GM18499 (cell line): Measurements from ENCODE around the gene KSR1.
A peak's percentile ranks its signal among the peaks of the same experiment; 100 is the strongest.

Experiments
- ATAC-seq: cut with Tn5 transposase; IDR thresholded peaks from one replicate; pipeline ENCODE4 v1.9.1; 2021; ENCODE audit warnings: moderate number of reproducible peaks; ENCODE audit not compliant: insufficient read depth, unreplicated experiment

The KSR1 gene

DNA sequence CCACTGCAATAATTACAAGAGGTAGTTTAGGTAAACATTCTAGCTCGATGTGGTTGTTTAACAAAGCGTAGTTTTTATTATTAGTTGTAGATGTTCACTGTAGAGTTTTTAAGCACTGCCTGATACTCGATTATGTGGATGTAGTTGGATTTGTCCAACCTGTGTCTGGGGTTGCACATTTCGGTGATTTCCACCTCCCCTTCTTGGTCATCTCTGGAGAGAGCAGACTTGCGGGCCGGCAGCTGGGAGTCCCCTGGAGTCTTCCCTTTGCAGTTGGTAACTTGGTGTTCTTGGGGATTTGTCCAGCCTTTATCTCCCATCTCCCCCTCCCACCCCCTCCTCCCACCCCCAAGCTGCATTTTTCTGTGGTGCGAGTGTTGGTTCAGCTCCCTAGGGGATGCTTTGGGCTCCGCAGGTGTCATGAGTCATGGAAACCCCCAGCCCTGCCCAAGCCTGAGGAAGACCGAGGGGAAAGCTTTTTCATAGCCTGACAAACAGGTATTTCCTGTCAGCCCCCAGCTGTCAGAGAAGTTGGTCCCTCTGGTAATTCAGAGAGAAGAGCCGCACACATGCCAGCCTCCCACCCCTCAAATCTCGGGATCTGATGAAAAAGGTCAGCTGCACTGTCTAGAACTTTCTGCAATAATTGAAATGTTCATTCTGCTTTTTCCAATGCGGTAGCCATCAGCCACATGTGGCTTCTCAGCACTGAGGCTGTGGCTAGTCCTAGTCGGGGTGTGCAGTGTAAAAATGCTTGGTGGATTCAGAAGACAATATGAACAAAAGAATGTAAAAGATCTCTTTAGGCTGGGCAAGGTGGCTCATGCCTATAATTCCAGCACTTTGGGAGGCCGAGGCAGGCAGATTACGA lies 50.3 kb downstream of the KSR1 start:
- no peak for ATAC-seq

DNA sequence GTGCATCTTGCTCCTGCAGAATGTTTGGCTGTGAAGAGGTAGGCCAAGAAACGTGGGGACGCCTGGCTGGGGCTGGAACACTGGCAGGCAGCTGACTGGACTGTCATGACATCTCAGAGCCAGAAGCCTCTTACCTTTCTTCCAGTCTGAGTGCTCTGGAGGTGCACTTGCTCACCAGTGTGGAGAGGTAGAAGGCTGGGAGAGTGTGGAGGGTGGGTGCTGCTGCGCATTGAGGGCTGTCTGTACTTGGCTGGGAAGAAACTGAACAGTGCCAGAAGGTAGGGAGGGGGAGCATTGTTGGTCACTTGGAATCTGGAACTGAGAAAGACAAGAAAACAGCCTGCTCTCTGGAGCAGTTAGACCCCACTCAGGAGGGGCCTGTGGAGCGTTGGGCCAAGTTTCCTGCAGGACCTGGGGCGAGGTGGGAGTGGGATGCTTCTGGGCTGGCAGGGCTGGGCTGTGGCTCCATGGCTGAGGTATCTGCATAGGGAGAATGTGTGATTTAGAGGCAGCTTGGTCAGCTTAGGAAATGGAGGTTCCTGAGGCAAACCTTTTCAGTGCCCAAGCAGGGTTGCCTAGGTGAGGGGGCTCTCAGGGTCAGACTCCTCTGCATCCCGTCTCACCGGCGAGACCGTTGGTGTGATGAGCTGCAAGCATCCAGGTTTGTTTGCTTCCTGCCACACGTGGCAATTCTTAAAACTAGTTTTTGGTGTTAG lies 55.1 kb downstream of the KSR1 start:
- no peak for ATAC-seq

DNA sequence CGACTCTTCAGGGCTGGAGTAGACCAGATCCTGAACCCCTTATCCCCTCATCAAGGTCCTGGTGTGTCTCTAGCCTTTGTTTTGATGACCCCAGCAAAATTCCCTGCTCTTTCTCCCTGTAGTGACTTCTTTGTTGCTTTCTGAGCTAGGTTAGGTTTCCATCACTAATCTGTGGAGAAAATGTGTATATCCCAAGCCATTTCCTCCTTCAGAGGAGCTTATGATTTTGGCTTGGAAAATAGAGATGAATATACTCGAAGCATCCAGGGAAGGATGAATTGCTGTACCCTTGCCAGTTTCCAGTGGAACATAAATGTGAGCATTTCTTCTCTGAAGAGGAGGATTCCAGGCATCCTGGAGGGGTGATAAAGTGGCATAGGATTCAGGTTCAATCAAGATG lies 55.8 kb downstream of the KSR1 start:
- no peak for ATAC-seq

DNA sequence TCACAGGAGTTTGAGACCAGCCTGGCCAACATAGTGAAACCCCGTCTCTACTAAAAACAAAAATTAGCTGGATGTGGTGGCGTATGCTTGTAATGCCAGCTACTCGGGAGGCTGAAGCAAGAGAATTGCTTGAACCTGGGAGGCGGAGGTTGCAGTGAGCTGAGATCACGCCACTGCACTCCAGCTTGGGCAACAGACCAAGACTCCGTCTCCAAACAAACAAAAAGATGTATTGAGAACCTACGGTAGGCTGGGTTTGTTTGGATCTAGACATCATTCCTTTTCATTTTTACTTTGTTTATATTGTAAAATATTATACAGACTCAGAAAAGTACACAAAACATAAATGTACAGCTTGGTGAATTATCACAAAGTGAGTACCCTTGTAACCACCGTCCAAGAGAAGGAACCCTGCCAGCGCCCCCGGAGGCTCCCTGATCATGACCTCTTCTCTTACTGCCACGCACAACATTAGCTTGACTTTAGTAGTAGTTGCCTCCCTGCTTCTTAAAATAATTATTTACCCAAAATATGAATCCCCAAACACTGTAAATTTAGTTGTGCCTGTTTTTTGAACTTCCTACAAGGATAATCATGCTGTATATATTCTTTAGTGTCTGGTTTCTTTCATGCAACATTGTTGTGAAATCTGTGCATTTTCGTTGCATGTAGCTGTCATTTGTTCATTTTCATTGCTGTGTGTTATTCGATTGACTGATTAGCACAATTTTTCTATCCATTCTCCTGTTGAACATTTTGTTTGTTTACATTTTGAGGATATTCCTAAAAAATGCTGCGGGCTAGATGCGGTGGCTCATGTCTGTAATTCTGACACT lies 56.5 kb downstream of the KSR1 start:
- no peak for ATAC-seq

DNA sequence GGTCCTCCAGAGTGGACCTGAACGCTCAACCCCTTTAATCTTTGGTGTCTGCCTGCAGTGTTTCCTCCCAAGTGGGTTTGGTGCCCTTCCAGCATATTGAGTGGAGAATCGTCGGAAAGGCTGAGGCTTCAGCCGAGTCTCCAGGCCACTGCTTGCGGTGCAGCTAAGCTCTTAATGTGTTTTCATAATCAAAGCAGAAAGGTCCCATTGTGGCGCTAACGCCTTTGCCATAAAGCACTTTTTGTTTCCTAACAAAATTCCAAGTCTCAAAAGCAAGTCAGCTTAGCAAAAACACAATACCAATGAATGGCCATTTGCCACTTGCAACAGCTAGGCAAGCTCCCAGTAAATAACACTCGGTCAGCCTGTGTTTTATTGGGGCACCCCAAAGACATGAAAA lies 57.6 kb downstream of the KSR1 start:
- ATAC-seq = no peak

DNA sequence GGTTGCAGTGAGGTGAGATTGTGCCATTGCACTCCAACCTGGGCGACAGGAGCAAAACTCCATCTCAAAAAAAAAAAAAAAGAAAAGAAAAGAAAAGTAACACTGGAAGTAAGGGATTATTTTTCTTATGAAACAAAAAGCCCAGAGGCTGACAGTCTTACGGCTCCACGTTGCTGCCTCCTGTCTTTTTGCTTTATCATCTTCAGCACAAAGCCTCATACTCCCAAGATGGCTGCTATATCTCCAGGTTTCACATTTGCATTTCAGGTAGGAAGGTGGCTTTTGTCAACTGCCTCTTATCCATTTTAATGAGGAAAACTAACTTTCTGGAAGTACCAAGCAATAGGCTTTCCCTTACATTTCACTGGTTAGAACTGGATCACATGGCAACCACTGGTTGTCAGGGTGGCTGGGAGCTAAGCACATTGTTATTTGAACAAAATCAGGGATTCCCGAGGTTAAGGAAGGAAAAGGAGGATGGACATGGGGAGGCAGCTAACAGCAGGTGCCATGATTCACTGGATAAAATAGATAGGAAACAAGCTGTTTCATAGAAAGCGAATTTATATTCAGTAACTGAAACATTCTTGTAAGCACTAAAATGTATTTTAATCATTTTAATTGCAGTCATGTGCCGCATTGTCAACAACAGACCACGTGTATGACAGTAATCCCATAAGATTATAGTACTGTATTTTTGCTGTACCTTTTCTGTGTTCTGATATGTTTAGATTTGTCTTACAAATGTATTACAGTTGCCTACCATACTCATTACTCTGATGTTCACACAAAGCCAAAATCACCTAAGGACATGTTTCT lies 58.6 kb downstream of the KSR1 start:
- no peak for ATAC-seq

DNA sequence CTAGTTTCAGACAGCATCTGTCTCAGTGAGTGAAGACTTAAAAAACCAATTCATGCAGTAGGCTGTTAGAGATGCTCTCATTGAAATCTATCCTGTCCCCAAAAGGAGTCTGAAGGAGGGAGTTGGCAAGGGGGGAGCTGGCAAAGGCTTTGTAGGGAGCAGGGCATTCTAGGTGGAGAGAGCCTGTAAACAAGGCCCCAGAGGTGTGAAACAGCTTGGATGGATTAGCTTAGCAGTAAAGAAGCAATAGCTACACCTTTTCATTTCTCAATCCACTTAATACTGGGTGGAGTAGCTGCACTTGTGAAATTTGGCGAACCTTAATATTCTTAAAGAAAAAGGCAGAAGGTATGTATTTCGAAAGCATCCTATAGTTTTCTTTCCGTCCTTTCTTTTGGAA lies 61.8 kb downstream of the KSR1 start:
- ATAC-seq = no peak

DNA sequence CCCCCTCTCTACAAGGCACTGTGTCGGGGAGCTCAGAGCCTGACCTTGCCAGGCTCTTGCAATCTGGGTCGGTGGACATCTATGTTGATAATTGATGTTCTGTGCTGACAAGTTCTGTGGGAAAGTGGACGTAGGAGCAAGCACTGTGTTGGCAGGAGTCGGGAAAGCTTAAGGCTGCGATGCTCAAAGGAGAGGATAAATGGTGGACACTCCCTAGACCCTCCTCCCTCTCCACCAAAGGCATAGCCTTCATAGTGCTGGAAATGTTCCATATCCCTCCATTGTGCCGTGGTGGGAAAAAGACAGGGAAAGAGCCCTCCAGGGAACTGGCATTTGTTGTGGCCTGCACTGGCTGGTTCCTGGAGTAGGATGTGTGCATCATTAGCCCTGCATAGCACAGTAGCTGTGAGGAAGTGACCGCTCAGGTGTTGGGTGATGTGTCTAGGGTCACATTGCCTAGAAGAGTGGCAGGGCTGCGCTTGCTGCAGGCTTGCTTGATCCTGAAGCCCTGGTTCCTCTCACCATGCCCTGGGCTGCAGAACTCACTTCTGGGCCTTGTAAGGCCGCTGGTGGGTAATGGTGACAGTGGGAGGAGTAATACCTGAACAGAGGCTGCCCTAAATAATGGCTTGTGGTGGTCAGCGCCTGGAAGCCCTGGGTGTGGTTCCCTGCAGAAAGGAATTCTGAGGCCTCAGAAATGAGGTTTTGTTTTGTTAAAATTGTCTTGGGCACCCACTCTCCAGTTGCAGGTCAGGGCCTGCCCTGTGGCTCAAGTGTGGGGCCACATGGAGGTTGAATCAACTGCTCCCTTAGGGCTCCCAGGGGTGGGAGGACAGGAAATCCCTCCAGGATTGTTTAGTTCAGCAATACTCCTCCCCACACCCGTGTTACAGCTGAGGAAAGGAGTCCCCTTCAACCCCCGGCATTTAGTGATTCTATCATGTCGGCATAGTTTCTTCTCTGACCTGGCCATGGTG lies 62.6 kb downstream of the KSR1 start:
- no peak for ATAC-seq

DNA sequence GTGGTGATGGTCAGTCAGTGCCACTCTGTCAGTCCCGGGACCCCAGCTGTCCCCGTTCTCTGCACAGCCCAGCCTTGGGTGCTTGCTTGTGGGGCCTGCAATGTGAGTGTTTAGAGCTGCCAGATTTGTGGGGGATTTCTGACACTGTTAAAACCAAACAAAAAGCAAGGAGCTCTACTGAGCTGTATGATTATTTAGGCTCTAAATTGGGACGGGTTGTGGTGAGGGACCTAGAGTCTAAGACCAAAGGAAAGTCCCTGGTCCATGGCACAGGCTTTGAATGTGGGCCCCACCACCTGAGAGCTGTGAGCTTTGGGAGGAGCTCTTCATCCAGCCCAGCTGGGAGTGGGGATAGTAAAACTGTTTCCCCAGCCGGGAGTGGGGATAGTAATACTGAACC lies 63.3 kb downstream of the KSR1 start:
- ATAC-seq = no peak

DNA sequence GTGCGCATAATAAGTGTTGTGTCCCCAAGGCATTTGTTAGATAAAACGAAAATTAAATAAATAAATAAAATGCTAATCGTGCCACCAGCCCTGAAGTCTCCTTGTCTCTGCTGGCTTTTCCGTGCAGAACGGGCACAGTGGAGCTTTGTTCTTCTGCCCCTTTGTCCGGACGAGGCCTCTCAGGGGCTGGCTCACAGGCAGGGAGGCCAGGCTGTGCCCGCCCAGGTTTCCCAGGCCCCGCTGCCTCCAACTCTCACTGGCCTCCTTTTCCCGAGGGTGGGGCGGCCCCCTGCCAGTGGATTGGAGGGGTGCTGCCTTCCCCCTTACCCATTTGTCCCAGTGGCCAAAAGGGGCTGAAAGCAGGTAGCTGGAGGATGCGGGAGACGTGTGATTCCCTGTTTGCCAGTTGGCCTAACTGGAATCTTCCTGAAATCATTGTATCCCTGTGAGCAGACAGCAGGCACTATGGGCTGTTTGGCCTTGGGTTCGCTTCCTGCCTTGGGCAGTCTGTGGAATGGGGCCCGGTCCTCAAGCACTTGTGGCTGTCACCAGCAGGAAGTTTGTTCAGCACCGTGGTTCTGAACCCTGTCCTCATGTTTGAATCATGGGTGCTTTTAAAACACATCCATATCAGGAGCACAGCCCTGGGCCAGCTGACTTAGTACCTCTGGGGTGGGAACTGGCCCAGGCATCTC lies 64.4 kb downstream of the KSR1 start:
- ATAC-seq = no peak

DNA sequence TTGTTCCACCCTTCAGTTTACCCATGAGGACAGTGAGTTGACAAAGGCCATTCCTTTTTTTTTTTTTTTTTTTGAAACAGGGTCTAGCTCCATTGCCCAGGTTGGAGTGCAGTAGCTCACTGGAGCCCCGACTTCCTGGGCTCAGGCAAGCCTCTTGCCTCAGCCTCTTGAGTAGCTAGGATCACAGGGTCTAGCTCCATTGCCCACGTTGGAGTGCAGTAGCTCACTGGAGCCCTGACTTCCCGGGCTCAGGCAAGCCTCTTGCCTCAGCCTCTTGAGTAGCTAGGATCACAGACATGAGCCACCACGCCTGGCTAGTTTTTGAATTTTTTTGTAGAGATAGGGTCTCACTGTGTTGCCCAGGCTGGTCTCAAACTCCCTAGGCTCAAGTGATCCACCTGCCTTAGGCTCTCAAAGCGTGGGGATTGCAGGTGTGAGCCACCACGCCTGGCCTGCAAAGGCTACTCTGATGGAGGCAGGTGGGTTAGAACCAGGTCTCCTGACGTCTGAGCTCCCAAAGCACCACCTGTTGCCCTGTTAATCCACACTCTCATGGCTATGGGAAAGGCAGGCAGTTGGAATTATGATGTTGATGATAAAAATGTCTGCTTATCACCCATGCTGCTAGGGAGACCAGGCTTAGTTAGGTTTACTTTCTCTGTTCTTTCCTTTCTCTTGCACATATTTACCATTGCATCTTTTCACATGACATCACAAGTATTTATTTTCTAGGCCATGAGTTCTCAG lies 65.2 kb downstream of the KSR1 start:
- no peak for ATAC-seq

DNA sequence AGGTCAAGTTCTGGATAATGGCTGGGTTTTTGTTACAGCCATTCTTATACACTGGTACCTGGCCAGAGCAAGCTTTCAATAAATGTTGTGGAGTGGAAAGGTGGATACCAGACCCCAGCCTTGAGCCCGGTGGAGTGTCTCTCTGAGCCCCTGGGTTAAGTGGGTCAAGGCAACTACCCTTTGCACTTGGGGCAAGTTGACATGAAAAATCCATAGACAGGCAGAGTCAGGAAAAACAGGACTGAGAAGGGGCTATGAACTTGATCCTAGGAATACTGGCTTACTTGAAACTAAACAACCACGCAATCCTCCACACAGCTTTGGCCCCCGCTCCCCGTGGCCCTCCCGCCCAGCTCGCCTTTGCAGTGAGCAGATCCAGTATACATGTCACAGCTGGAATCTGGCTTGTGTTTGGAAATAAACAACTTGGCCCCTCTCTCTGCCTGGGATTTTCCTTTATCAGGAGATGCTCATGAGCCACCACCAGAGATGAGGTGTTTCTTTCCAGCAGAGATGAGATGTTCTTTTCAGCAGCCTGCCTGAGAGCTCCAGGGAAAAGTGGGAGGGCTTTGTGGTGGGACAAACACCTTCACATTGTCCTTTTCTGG lies 65.9 kb downstream of the KSR1 start:
- no peak for ATAC-seq

DNA sequence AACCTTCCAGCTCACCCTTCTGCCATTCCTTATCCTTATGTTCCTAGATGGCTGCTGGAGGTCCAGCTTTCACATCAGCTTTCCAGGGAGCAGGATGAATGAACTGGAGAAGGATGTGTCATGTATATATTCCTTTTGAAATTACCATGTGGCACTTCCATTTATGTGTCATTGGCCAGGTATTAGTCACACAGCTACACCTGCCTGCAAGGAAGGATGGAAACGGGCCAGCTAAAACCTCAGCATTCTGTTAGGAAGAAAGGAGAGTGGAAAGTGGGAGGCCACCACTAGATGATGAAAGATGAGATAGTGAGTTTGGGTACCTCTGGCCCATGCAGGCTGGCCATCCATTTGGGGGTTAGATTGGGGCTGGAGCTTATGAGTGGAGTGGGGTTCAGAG lies 67.5 kb downstream of the KSR1 start:
- no peak for ATAC-seq

DNA sequence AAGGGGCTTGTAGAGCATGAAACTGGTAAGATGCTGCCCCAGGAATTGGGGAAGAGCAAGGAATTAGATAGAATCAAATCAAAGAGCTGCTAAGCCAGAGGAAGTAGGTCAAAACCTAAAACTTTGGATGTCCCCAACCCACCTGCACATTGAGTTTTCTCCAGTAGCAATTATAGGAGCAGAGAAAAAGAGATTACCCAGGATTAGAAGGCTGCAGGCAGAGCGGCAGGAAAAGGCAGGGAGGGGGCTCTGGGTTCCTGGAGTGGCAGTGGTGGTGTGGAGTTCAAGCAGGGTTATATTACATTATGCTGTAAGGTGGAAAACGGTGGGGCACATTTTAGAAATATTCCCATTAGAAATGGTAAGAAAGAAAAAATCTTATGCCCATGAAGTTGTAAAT lies 68.3 kb downstream of the KSR1 start:
- ATAC-seq = no peak

DNA sequence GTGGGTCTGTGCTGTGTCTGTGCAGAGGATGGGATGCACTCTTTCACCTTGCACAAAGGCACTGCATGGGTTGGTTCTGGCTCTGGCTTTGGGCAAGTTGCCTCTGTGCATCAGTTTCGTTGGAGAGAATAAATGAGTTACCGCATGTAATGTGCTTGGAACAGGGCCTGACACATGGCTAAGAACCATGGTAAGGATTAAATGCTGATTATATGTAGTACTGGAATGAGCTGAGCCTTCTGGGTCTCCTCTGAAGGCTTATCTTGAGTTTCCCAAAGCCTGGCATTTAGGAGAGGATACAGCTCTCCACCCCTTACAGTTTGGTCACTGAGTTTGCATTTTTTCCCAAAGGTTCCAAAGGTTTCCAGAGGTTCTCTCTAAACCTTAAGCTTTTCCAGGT lies 69.1 kb downstream of the KSR1 start:
- ATAC-seq = no peak

DNA sequence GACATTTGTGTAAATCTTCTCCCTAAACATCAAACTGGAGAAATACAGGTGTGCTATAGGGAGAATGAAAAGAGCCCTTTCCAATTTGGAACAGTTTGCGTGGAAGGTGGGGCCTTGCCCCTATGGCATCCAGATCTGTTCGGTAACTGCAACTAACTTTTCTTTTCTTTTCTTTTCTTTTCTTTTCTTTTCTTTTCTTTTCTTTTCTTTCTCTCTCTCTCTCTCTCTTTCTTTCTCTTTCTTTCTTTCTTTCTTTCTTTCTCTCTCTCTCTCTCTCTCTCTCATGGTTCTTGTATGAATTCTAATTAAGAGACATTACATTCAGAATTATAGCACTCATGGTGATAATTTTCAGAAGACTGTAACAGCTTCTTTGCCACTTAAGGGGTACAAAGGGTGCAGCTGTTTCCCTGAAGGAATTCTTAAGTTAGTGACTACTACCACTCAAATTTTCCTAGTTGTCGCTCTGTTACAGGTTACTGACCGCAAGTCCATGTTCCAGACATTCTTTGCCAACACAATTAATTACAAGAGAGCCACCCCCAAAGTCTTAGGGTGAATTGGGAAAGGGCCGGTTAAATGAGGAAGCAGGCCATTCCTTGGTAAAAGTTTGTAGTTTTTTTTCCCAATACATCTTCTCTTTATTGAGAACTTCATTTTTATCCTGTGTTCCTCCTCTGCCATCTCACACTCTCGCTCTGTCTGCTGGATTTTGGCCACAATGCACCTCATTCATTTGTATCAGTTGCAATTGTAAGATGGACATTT lies 69.8 kb downstream of the KSR1 start:
- no peak for ATAC-seq

DNA sequence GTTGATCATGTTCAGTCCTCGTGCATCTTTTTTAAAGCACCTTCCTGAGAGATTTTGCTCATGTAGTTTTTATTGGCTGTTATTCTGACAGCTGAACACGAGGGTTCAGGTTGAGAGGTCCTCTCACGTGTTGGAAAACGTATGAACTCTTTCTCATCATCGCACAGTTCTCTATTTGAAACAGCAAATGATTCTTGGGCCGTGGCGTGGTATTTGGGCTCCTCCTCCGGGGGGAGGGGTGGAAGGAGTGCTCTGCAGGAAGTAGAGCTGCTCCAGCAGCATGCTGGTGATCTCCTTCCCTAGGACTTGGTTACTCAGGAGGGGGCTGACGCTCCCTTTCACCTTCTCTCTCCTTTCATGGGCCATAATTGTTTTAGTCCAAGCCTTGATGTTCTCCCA lies 70.4 kb downstream of the KSR1 start:
- ATAC-seq = peak; percentile 46
